Endothelial cell of umbilical vein (primary cell): ENCODE data around the gene CCR3. TPM values are rescaled to one million over a fixed set of nuclear protein-coding genes. Genes with fewer than 3 reads are reported as not detected.

ENCODE experiments used
- BruUV-seq: library from RNA; stranded (reverse); fragments of 400-500 nt; replicated peaks from 2 replicates; lab custom pipeline; 2021; lab: Mats Ljungman, UMichigan
- CTCF ChIA-PET: fragments of 300-600, 350-600 bp; sonication (Branson Sonifier 250); formaldehyde crosslinking; loops from one replicate; lab custom pipeline; 2021; ENCODE audit warnings: antibody characterized with exemption, inconsistent platforms; lab: Charles Lee
- POLR2A ChIA-PET: fragments of 300-600, 350-600 bp; sonication (Branson Sonifier 250); formaldehyde crosslinking; loops from one replicate; lab custom pipeline; 2021; ENCODE audit warnings: antibody characterized with exemption, inconsistent platforms; lab: Charles Lee
- DNase-seq: peaks from one replicate; pipeline ENCODE4 v3.0.0-alpha.2; 2011; ENCODE audit warnings: low read depth, low spot score
- FAIRE-seq: peaks from 2 replicates; lab custom pipeline; 2011; peaks lifted over from hg19 to GRCh38; lab: Jason Lieb, UNC
- H2AFZ ChIP-seq: 2 replicates; pipeline ENCODE4 v1.6.0; 2012; ENCODE audit warnings: low read depth, low read length, control low read depth, inconsistent platforms
- H3K27ac ChIP-seq: 2 replicates; pipeline ENCODE4 v1.5.1; 2011; ENCODE audit warnings: low read depth, mild to moderate bottlenecking, control low read depth, low read length, moderate library complexity; ENCODE audit not compliant: insufficient read depth
- H3K27me3 ChIP-seq, 2 experiments: 2 replicates each; pipeline versions ENCODE4 v1.6.0 to v1.6.1; 2011; ENCODE audit warnings: low read length in 2 of 2, mixed read lengths in 1 of 2; ENCODE audit not compliant: control insufficient read depth in 2 of 2, insufficient read depth in 2 of 2
- H3K36me3 ChIP-seq, 2 experiments: 2 replicates in 1 of 2; 3 replicates in 1 of 2; pipeline ENCODE4 v1.5.1; 2011; ENCODE audit warnings: low read length in 2 of 2, mild to moderate bottlenecking in 1 of 2, moderate library complexity in 1 of 2; ENCODE audit not compliant: control insufficient read depth in 2 of 2, insufficient read depth in 2 of 2; ENCODE audit errors: extremely low read depth in 1 of 2
- H3K4me1 ChIP-seq: 3 replicates; pipeline ENCODE4 v1.5.1; 2011; ENCODE audit warnings: mild to moderate bottlenecking, low read length; ENCODE audit not compliant: control insufficient read depth, insufficient read depth; ENCODE audit errors: extremely low read depth
- H3K4me2 ChIP-seq: 2 replicates; pipeline ENCODE4 v1.6.1; 2011; ENCODE audit warnings: low read length, control low read depth, mixed read lengths; ENCODE audit not compliant: insufficient read depth
- H3K4me3 ChIP-seq, 3 experiments: fragments of 200-600 bp in 1 of 3; sonication (generic), shearing (Covaris generic) in 1 of 3; replicated peaks in 1 of 3; 2 replicates each; pipeline ENCODE4 v1.5.1; 2011 to 2016; ENCODE audit warnings: control low read depth in 3 of 3, low read length in 3 of 3, mild to moderate bottlenecking in 2 of 3, inconsistent platforms in 1 of 3, low read depth in 1 of 3, moderate library complexity in 1 of 3; ENCODE audit not compliant: insufficient read depth in 1 of 3
- H3K79me2 ChIP-seq: 2 replicates; pipeline ENCODE4 v1.6.0; 2012; ENCODE audit warnings: low read length, inconsistent platforms; ENCODE audit not compliant: control insufficient read depth, insufficient read depth
- H3K9ac ChIP-seq: replicated peaks from 2 replicates; pipeline ENCODE3; 2011; ENCODE audit warnings: low read length, control low read depth; ENCODE audit not compliant: insufficient read depth; ENCODE audit errors: extremely low read depth
- H3K9me1 ChIP-seq: replicated peaks from 3 replicates; pipeline ENCODE4 v1.6.0; 2011; ENCODE audit warnings: mild to moderate bottlenecking, low read length; ENCODE audit not compliant: control insufficient read depth, insufficient read depth; ENCODE audit errors: extremely low read depth
- H3K9me3 ChIP-seq: replicated peaks from 2 replicates; pipeline ENCODE4 v1.5.1; 2012; ENCODE audit warnings: low read length, inconsistent platforms; ENCODE audit not compliant: control insufficient read depth, insufficient read depth
- H4K20me1 ChIP-seq: replicated peaks from 2 replicates; pipeline ENCODE3; 2011; ENCODE audit warnings: mild to moderate bottlenecking, low read length; ENCODE audit not compliant: control insufficient read depth, insufficient read depth; ENCODE audit errors: extremely low read depth
- EZH2 ChIP-seq: IDR thresholded peaks from 2 replicates; pipeline ENCODE4 v1.6.1; 2012; ENCODE audit warnings: borderline replicate concordance, low read depth, mild to moderate bottlenecking, moderate library complexity, low read length, inconsistent platforms; ENCODE audit not compliant: severe bottlenecking
- FOS ChIP-seq: IDR thresholded peaks from 2 replicates; pipeline ENCODE4 v1.6.1; 2011; ENCODE audit warnings: mild to moderate bottlenecking, low read length, moderate library complexity, borderline replicate concordance; ENCODE audit not compliant: insufficient read depth
- GATA2 ChIP-seq: IDR thresholded peaks from 2 replicates; pipeline ENCODE4 v1.7.0; 2011; ENCODE audit warnings: low read depth, mild to moderate bottlenecking, moderate library complexity, mixed read lengths, low read length; ENCODE audit not compliant: insufficient read length, insufficient read depth
- JUN ChIP-seq: IDR thresholded peaks from 2 replicates; pipeline ENCODE4 v1.6.1; 2011; ENCODE audit warnings: borderline replicate concordance, low read depth; ENCODE audit not compliant: insufficient read length, insufficient read depth
- MYC ChIP-seq: IDR thresholded peaks from one replicate; pipeline ENCODE4 v1.6.1; 2011; ENCODE audit warnings: mild to moderate bottlenecking, low read depth, low read length
- POLR2A ChIP-seq: IDR thresholded peaks from 2 replicates; pipeline ENCODE4 v1.6.1; 2012; ENCODE audit warnings: low read depth, mild to moderate bottlenecking, control low read depth, low read length
- POLR2AphosphoS5 ChIP-seq: IDR thresholded peaks from 2 replicates; pipeline ENCODE4 v1.6.1; 2012; ENCODE audit warnings: low read depth, mild to moderate bottlenecking, control low read depth, low read length, moderate library complexity; ENCODE audit not compliant: insufficient read depth
- dilution Hi-C: fragments of 300-500 bp; cut with MboI; formaldehyde crosslinking; loops from one replicate; pipeline ENCODE4 v1.15.0; 2019; ENCODE audit warnings: low sequenced_read_pairs; ENCODE audit not compliant: extremely low pct_ligation_motif_present
- intact Hi-C: fragments of 100-400 bp; cut with micrococcal nuclease; formaldehyde crosslinking; loops from one replicate; pipeline ENCODE4 v1.10.0; 2022
- polyA plus RNA-seq, 4 experiments: library from polyadenylated mRNA; depleted of rRNA in 3 of 4; stranded (reverse) in 3 of 4; unstranded in 1 of 4; fragments of >200 nt; gene quantifications; 2 replicates each; pipeline versions ENCODE4 v1.2.1 to v1.2.3, GENCODE V29; 2011 to 2012; ENCODE audit warnings: missing spikeins in 1 of 4
- total RNA-seq: library from RNA; stranded (reverse); gene quantifications from 2 replicates; pipeline ENCODE4 v1.2.3, GENCODE V29; 2021
- TF ChIP-seq, protein P1 (sequence below): IDR thresholded peaks from 2 replicates; pipeline ENCODE4 v1.6.1; 2011; ENCODE audit not compliant: insufficient read depth, insufficient read length
- TF ChIP-seq, protein P2 (sequence below), 2 donors: IDR thresholded peaks; 1 replicate in 1 of 2; 2 replicates in 1 of 2; pipeline ENCODE4 v1.5.1; 2011; ENCODE audit warnings: low read length in 2 of 2, mild to moderate bottlenecking in 2 of 2, moderate library complexity in 2 of 2, control low read depth in 1 of 2, inconsistent platforms in 1 of 2, low read depth in 1 of 2; ENCODE audit not compliant: insufficient read depth in 1 of 2; ENCODE audit errors: extremely low read depth in 1 of 2

Gene CCR3
- total and polyA plus RNA-seq, 2 donors (not counting 3 experiments of a cell fraction or from before 2014, with no cell fraction given): not detected

DNA sequence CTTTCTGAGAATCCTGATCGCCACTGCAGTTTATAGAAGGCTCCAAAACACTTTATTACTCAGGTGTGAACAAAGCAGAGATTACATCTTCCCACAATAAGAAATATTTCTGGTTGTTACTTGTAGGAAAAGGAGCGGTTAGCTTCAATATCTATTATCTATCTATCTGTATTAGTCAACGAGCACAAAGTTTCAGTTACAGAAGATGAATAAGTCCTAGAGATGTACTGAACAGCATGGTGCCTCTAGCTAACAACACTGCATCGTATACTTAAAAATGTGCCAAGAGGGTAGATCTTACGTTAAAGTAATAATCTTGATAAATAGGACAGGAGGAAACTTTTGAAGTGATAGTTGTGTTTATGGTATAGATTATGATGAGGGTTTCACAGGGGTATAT, 10.9 kb upstream of the CCR3 start:
- ChIA-PET CTCF (no interaction called here), POLR2A (no interaction called here)
- Histone ChIP-seq H3K36me3 (no peaks in the 10 kb centered on the region), H4K20me1 (no peaks in the 10 kb centered on the region), H3K27me3 (no peaks in the 10 kb centered on the region), H3K9me1 (no peaks in the 10 kb centered on the region), H3K4me3 (no peak overlapping the region), H2AFZ (no peak overlapping the region), H3K4me1 (no peaks in the 10 kb centered on the region), H3K9ac (no peak overlapping the region), H3K4me2 (no peak overlapping the region), H3K79me2 (no peaks in the 10 kb centered on the region), H3K27ac (no peak overlapping the region), H3K9me3 (no peaks in the 10 kb centered on the region)
- no peak for DNase-seq
- intact Hi-C loops (no loop called here), dilution Hi-C loops (no loop called here)
- TF ChIP-seq, protein P1, sequence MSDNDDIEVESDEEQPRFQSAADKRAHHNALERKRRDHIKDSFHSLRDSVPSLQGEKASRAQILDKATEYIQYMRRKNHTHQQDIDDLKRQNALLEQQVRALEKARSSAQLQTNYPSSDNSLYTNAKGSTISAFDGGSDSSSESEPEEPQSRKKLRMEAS: no peak
- TF ChIP-seq FOS: no peak
- TF ChIP-seq POLR2A: no peak
- TF ChIP-seq GATA2: no peak
- no peak for FAIRE-seq
- no TSS peak for BruUV-seq

DNA sequence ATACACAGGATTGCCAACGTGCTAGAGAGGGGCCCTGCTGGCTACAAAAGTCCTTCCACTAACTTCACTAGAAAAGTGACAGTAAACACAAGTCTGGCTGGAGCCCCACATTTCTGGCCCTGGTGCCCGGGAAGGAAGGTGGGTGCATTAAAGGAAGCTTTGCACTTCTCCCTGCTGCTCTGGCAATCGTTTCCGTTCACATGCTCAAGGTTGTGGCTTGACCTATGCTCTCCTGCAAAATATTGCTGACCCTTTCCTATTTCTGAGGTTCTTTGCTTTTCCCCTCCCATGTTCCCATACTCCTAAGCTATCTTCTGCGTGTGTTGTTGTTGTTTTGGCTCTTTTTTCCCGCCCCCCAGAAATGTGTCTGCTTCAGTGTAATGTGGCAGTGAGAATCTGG, 9.1 kb upstream of the CCR3 start:
- dilution Hi-C loops: no loop called here
- intact Hi-C loops: no loop called here
- Histone ChIP-seq H3K4me3 (no peak overlapping the region), H3K9me3 (no peaks in the 10 kb centered on the region), H3K4me1 (no peaks in the 10 kb centered on the region), H4K20me1 (no peaks in the 10 kb centered on the region), H3K27me3 (no peaks in the 10 kb centered on the region), H3K79me2 (no peaks in the 10 kb centered on the region), H2AFZ (no peak overlapping the region), H3K9ac (no peak overlapping the region), H3K36me3 (no peaks in the 10 kb centered on the region), H3K4me2 (no peak overlapping the region), H3K9me1 (no peaks in the 10 kb centered on the region), H3K27ac (no peak overlapping the region)
- ChIA-PET POLR2A (no interaction called here), CTCF (no interaction called here)
- no TSS peak for BruUV-seq
- no peak for DNase-seq
- TF ChIP-seq FOS: no peak
- TF ChIP-seq, protein P1: no peak
- TF ChIP-seq, protein P2, sequence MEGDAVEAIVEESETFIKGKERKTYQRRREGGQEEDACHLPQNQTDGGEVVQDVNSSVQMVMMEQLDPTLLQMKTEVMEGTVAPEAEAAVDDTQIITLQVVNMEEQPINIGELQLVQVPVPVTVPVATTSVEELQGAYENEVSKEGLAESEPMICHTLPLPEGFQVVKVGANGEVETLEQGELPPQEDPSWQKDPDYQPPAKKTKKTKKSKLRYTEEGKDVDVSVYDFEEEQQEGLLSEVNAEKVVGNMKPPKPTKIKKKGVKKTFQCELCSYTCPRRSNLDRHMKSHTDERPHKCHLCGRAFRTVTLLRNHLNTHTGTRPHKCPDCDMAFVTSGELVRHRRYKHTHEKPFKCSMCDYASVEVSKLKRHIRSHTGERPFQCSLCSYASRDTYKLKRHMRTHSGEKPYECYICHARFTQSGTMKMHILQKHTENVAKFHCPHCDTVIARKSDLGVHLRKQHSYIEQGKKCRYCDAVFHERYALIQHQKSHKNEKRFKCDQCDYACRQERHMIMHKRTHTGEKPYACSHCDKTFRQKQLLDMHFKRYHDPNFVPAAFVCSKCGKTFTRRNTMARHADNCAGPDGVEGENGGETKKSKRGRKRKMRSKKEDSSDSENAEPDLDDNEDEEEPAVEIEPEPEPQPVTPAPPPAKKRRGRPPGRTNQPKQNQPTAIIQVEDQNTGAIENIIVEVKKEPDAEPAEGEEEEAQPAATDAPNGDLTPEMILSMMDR (IDR thresholded peaks at IDR 0.05; ENCODE audit: extremely low read depth in 1 of 2, insufficient read depth in 1 of 2, low read depth in 1 of 2, low read length in 2 of 2): no peak
- TF ChIP-seq GATA2: no peak
- no peak for TF ChIP-seq JUN
- no peak for TF ChIP-seq POLR2A
- TF ChIP-seq EZH2: no peak
- TF ChIP-seq POLR2AphosphoS5: no peak
- TF ChIP-seq MYC: no peak
- no peak for FAIRE-seq
